Adrenal gland (tissue), 12 donors: ENCODE measurements around the gene GTF3C5. TPM values are rescaled to one million over a fixed set of nuclear protein-coding genes. Genes with fewer than 3 reads are reported as not detected.

ENCODE experiments used
- DNase-seq, 7 donors: peaks; one replicate each; pipeline ENCODE4 v3.0.0-alpha.2; 2019 to 2020
- H3K27ac ChIP-seq, 5 donors: fragments of 200-600 bp; sonication (generic) in 4 of 5; 1 replicate in 3 of 5; 2 replicates in 2 of 5; pipeline versions ENCODE4 v1.5.1 to v1.8.0; 2016 to 2020; ENCODE audit warnings: mild to moderate bottlenecking in 1 of 5
- H3K27me3 ChIP-seq: fragments of 200-600 bp; 2 replicates; pipeline ENCODE4 v1.8.0; 2021
- H3K36me3 ChIP-seq, 2 donors: fragments of 200-600 bp; replicated peaks in 1 of 2; 1 replicate in 1 of 2; 2 replicates in 1 of 2; pipeline versions ENCODE4 v1.5.1 to v1.8.0; 2018 to 2022
- H3K4me1 ChIP-seq, 2 donors: fragments of 200-600 bp; replicated peaks in 1 of 2; 1 replicate in 1 of 2; 2 replicates in 1 of 2; pipeline versions ENCODE4 v1.5.1 to v1.8.0; 2018 to 2021
- H3K4me3 ChIP-seq, 4 donors: fragments of 200-600 bp; sonication (generic) in 3 of 4; one replicate each; pipeline ENCODE4 v1.5.1; 2016 to 2018
- H3K9me3 ChIP-seq, 3 donors: fragments of 200-600 bp; sonication (generic) in 1 of 3; replicated peaks in 1 of 3; 1 replicate in 2 of 3; 2 replicates in 1 of 3; pipeline versions ENCODE4 v1.5.1 to v1.8.0; 2016 to 2021
- CTCF ChIP-seq, 6 experiments: fragments of 450-650 bp in 4 of 6; fragments of 200-600 bp in 2 of 6; sonication (generic) in 1 of 6; IDR thresholded peaks; 1 replicate in 5 of 6; 2 replicates in 1 of 6; pipeline versions ENCODE4 v1.5.1 to v1.8.0; 2016 to 2021; ENCODE audit warnings: antibody characterized with exemption in 6 of 6, mild to moderate bottlenecking in 2 of 6, moderate library complexity in 1 of 6
- POLR2A ChIP-seq, 2 donors: fragments of 450-650 bp; IDR thresholded peaks; one replicate each; pipeline ENCODE4 v1.6.1; 2017; ENCODE audit warnings: antibody characterized with exemption in 2 of 2, mild to moderate bottlenecking in 2 of 2, moderate library complexity in 1 of 2
- WGBS, 4 donors: extraction: QIAGEN DNeasy Blood & Tissue Kit in 2 of 4; methylation state at CpG; one replicate each; pipeline versions ENCODE4 v1.1.5 to v1.1.7; 2013 to 2017; 5-methylcytosine and 5-hydroxymethylcytosine counted together
- intact Hi-C, 2 donors: fragments of 100-400 bp; cut with DNase I; formaldehyde crosslinking; loops; one replicate each; pipeline versions ENCODE4 v1.14.1 to v1.15.0; 2022 to 2023
- polyA plus RNA-seq, 3 donors: library from polyadenylated mRNA; stranded (reverse); fragments of 200-250 nt in 2 of 3; fragments of 350-450 nt in 1 of 3; fragmentation: Illumina TruSeq in 1 of 3; extraction: RNeasy Lipid Tissue Mini Kit (QIAGEN cat#74804) in 1 of 3; gene quantifications; one replicate each; pipeline ENCODE4 v1.2.3, GENCODE V29; 2013 to 2014
- total RNA-seq, 9 donors: library from RNA; depleted of rRNA in 4 of 9; stranded (reverse); fragments of >200 nt in 4 of 9; fragments of 120-200 nt in 1 of 9; fragmentation: NEBNext Ultra II Directional in 1 of 9; extraction: Animal tissue kit (Norgen Biotek cat#: 25700) in 1 of 9; gene quantifications; one replicate each; pipeline versions ENCODE4 v1.1.0 to v1.2.4, GENCODE V29; 2013 to 2023
- donor health status: healthy with polysubstance abuse.
- donor health status: Bipolar disorder and iron deficiency.
- donor health status: DM: yes; HTN: yes; CAD: no.
- donor health status: DM: no; HTN: no; CAD: no.
- donor health status: DM: no; HTN: no; CAD: no.
- donor health status: DM: yes; HTN: yes; CAD: no.

GTF3C5 gene
- total and polyA plus RNA-seq, 12 donors: 43.9 to 139 (median 61.5) TPM

DNA sequence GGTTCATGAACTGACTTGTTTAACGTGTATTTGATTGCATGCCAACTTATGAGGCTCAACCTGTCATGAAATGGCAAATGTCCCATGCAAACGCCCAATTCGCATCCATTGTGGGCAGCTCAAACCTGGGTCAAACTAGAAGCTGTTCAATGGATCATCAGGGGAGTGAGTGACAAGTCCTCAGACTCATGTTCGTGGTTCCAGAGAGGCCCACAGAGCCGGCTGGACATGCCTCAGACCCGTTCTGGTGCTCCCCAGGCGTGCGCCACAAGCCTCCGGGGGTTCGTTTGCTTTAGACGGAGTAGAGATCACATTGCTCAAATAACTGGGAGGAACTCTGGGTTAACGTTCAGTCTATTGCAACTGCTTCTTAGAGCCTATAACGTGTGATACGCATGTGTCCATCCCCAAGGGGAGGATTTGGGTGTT, 37.3 kb upstream of the GTF3C5 start:
- no peak for TF ChIP-seq CTCF (IDR thresholded peaks at IDR 0.05)
- TF ChIP-seq POLR2A (IDR thresholded peaks at IDR 0.05): no peak
- Histone ChIP-seq H3K4me1 (no peaks in the 10 kb centered on the region), H3K4me3 (no peak overlapping the region), H3K36me3 (no peaks in the 10 kb centered on the region), H3K27me3 (no peaks in the 10 kb centered on the region), H3K9me3 (no peaks in the 10 kb centered on the region), H3K27ac (no peak overlapping the region)
- WGBS, 4 donors: 57 to 71% (median 62%) methylated on average over 11 to 14 of the region's 14 CpGs
- intact Hi-C loops: no loop called here
- DNase-seq: no peak

DNA sequence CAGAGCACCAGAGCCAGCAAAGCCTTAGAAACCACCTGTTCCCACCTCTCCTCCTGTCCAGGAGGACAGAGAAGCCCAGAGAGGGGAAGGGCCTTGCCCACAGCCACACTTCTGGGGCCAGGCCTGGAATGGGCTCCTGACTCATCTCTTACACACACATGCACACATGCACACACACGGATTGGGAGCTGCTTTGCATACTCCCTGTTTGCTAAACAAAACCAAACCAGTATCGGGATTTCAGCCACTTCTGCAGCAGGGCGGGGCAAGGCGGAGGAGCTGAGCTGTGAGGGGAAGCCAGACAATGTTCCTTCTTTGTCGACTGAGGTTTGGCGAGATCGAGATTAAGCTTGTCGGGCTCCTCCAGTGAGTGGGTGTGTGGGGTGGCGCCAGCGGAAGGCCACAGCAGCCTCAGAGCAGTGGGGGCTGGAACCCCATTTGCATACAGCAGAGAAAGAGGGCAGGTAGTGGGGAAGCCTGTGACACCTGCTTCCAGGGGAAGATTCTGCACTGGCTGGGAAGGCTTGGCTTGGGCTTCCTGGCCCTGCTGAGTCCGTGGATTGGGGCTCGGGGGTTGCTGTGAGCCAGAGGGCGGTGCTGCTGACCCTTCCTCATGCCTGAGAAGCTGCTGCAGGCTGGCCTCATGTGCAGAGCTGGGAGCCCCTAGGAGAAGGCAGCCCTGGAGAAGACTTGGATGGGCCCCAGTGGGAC, 36.2 kb upstream of the GTF3C5 start:
- H3K4me1 ChIP-seq: no peaks in the 10 kb centered on the region
- no peaks in the 10 kb centered on the region for H3K27me3 ChIP-seq
- no peak overlapping the region for H3K27ac ChIP-seq
- H3K4me3 ChIP-seq: no peak overlapping the region
- no peak for DNase-seq
- TF ChIP-seq CTCF (IDR thresholded peaks at IDR 0.05) (no peak), POLR2A (IDR thresholded peaks at IDR 0.05) (no peak)
- H3K36me3 ChIP-seq: no peaks in the 10 kb centered on the region
- 52 to 66% (median 59%) methylated on average over 7 to 13 of the region's 13 CpGs for WGBS, 4 donors
- no peaks in the 10 kb centered on the region for H3K9me3 ChIP-seq
- intact Hi-C loops: no loop called here

DNA sequence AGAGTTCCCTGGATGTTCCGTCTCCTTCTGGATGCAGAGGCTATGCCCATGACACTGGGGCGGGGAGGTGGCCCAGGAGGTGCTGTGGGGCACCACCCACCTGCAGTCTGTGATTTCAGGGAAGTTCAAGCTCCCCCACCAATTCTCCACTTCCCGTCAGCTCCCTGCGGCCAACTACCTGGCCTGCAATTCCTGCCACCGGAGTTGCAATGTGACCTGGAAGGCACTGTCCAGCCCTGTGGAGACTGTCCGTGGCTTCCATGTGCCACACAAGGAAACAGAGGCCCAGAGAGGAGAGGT, 35.7 kb upstream of the GTF3C5 start:
- intact Hi-C loops: no loop called here

DNA sequence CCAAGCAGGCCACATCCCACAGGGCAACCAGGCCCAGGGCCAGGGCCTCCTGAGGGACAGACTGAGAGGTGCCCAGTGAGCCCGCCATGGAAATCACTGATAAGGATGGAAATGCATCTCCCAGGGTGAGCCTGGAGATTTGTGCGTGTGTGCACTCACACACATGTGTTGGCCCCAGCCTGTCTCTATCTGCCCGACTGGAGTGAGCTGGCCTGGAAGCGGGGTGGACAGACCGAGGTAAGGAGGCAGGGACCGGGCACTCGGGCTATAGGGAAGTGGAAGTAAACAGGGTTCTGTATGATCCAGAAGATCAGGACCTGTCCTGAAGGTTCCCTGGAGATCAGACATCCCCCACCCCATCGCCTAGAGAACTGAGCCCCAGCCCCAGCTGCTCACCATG, 34.9 kb upstream of the GTF3C5 start:
- Histone ChIP-seq H3K27ac (no peak overlapping the region), H3K27me3 (no peaks in the 10 kb centered on the region), H3K36me3 (no peaks in the 10 kb centered on the region), H3K4me3 (no peak overlapping the region), H3K4me1 (no peaks in the 10 kb centered on the region), H3K9me3 (no peaks in the 10 kb centered on the region)
- DNase-seq: no peak
- WGBS, 4 donors: 82 to 87% (median 83%) methylated on average over 7 to 8 of the region's 8 CpGs
- intact Hi-C loops: no loop called here
- TF ChIP-seq CTCF (IDR thresholded peaks at IDR 0.05) (no peak), POLR2A (IDR thresholded peaks at IDR 0.05) (no peak)

More for the DNA sequence above, 35.7 kb upstream of the GTF3C5 start:
- WGBS, 4 donors: 89 to 100% (median 91%) methylated on average over 1 to 6 of the region's 6 CpGs
- TF ChIP-seq POLR2A (IDR thresholded peaks at IDR 0.05): no peak
- no peak for TF ChIP-seq CTCF (IDR thresholded peaks at IDR 0.05)
- Histone ChIP-seq H3K36me3 (no peaks in the 10 kb centered on the region), H3K4me1 (no peaks in the 10 kb centered on the region), H3K9me3 (no peaks in the 10 kb centered on the region), H3K27me3 (no peaks in the 10 kb centered on the region), H3K4me3 (no peak overlapping the region), H3K27ac (no peak overlapping the region)
- no peak for DNase-seq
